GM13976 (cell line): Measurements from ENCODE around the gene SCD5.

Experiments
- DNase-seq: peaks from one replicate; pipeline ENCODE4 v3.0.0; 2012; ENCODE audit warnings: low spot score
- in situ Hi-C: fragments of 300-500 bp; cut with MboI; formaldehyde crosslinking; loops from one replicate; pipeline ENCODE4 v1.12.0; 2022; ENCODE audit warnings: low sequenced_read_pairs, mixed read lengths, inconsistent platforms; ENCODE audit not compliant: unreplicated experiment
- TF ChIP-seq, protein P1 (sequence below): IDR thresholded peaks from 2 replicates; pipeline ENCODE4 v1.5.1; 2012; ENCODE audit warnings: borderline replicate concordance, mild to moderate bottlenecking; ENCODE audit not compliant: insufficient read depth; ENCODE audit errors: extremely low read depth, missing control alignments, control extremely low read depth

Gene SCD5

DNA sequence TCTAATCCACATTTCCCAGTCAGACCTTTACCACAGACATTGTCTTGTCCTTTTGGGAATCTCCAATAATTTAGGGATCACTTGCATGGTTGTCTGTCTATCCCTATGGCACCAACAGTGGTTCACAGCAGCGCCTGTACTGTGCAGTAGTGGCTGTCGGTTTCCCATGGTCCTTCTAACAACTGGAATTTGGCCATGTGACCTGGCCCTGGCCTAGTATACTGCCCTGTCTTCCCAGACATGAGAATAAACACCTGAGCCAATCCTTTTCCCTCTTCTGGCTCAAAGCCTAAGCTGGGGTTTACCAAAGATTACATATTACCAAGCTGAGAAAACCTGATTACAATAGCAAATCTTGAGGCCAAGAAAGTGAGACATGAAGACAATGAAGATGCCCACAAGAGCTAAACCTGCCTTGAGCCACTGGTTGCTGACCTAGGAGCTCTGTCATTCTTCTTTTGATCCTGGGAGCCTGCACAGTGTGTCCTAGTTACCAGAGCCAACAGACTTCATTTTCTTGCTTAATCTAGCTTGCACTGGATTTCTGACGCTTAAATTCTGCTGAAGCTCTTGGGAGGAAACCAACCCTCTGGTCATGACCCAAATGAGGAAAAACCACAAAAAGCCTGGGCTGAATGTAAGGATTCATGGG, 92.1 kb downstream of the SCD5 start:
- in situ Hi-C loops, result no loop called here
- TF ChIP-seq, protein P1, sequence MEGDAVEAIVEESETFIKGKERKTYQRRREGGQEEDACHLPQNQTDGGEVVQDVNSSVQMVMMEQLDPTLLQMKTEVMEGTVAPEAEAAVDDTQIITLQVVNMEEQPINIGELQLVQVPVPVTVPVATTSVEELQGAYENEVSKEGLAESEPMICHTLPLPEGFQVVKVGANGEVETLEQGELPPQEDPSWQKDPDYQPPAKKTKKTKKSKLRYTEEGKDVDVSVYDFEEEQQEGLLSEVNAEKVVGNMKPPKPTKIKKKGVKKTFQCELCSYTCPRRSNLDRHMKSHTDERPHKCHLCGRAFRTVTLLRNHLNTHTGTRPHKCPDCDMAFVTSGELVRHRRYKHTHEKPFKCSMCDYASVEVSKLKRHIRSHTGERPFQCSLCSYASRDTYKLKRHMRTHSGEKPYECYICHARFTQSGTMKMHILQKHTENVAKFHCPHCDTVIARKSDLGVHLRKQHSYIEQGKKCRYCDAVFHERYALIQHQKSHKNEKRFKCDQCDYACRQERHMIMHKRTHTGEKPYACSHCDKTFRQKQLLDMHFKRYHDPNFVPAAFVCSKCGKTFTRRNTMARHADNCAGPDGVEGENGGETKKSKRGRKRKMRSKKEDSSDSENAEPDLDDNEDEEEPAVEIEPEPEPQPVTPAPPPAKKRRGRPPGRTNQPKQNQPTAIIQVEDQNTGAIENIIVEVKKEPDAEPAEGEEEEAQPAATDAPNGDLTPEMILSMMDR, result no peak
- DNase-seq, result no peak

DNA sequence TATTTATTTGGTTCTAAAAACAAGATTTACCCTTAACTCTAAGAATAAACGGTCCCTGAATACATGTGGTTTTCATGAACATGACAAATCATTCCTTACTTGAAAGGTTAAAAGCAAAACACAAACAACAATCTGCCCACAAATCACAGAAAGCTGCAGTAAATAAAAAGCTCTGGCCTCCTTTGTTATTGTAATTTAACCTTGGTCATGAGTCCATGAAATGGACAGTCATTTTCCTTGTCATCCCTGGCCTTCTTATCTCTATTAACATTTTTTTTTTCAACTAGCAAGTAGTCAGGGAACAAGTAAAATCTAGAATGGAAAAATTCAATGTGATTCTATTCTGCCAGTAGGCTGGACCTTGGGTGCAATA, 92.7 kb downstream of the SCD5 start:
- TF ChIP-seq, protein P1, result no peak
- in situ Hi-C loops, result no loop called here
- DNase-seq, result no peak

DNA sequence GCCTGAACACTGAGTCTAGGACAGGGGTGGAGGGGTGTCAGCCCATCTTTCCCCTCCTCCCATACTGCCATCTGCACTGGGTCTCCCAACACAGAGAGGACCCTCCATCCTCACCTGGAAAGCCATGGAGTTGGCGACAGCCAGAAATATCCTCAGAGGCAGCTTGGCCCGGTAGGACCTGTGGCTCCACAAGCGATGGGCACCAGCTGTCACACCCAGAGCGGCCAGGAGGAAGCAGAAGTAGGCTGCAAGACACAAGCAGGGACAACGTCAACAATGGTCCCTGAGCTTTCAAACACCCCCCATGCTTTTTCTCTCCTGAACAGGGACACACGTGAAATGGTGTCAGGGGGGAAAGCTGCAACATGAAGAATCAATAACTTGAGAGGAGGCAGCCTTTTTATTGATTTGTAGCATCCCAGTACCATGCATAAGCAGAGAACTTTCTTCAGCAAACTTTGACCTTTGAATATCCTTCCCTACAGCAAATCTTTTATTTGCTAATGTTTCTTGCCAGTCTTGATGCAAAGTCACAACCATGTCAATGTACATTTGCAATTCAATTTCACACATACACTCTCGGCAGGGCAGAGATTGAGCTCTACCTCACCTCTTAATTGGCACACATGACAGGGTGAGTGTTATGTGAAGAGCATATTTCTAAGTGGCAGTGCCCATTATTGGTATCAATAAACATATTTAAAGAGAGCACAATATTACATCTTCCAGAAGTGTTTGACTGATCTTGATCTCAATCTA, 93.2 kb downstream of the SCD5 start:
- no peak for DNase-seq
- TF ChIP-seq, protein P1, result no peak
- in situ Hi-C loops, result no loop called here

DNA sequence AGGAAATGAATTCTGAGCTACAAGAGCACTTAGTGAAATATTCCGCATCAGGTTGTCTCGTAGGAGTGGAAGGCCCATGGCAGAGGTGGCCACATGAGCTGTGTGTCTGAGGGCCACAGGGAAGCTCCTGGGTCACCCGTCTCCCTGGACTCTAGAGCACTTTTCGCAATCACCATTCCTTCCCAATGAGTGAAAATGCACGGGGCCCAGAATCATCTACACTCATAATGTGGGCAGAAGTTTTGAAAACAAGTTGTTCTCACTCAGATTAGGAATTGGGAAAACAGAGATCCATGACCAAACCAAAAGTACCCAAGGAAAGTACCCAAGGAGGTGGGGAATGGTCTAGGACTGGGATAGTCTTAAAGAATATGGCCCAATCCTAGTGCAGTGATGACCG, 94.4 kb downstream of the SCD5 start:
- TF ChIP-seq, protein P1, result no peak
- in situ Hi-C loops, result no loop called here
- no peak for DNase-seq

DNA sequence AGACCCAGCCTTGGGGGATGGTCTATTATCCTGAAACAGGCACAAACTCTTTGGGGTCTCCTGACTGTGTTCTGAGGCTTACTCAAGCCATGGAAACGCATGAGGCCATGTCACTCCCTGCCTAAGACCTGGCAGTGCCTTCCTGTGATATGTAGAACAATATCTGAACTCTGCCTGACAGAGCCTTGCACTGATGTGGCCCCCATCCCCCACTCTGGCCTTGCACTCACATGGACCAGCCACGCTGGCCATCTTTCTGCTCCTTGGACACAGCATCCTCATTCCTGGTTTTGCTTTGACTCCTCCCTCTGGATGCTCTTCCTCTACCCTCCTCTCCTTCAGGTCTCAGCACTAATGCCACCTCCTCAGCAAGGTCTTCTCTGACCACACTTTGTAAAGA, 100.2 kb downstream of the SCD5 start:
- TF ChIP-seq, protein P1, result no peak
- in situ Hi-C loops, result no loop called here
- no peak for DNase-seq

DNA sequence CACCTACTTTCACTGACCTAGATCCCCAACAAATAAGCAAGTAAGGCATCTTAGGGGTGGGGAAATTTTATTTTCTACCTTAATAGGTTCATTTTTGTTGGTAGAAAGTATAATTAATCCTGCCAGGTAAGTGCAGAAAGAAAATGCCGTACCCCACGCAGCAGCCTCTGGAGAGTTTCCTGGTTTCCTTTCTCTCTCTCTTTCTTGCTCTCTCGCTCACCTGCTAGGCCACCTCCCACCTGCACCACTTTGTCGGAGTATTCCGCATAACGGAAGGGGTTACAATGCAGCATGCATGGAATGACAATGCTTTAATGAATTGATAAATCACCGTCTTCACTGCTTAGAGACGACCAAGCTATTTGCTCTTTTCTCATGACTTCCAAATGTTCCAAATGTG, 101.0 kb downstream of the SCD5 start:
- TF ChIP-seq, protein P1, result no peak
- DNase-seq, result no peak
- in situ Hi-C loops, result no loop called here
